KG1 (cell line): Measurements from ENCODE around the gene MFRP.
"Not testable (repeated sequence)": the region's sequence is repeated elsewhere in the genome, so short reads cannot be mapped to it uniquely, and the experiment has no call there.

ENCODE experiments used
- DNase-seq: peaks from one replicate; lab custom pipeline; 2025; lab: John Stamatoyannopoulos, UW

Gene MFRP

GRCh38 chr11:119346605-119347004 lies at the start of gene MFRP:
Gene MFRP (minus strand): TSS chr11:119346705. CDS start chr11:119346513, 192 bp downstream.
- no peak for DNase-seq

DNA sequence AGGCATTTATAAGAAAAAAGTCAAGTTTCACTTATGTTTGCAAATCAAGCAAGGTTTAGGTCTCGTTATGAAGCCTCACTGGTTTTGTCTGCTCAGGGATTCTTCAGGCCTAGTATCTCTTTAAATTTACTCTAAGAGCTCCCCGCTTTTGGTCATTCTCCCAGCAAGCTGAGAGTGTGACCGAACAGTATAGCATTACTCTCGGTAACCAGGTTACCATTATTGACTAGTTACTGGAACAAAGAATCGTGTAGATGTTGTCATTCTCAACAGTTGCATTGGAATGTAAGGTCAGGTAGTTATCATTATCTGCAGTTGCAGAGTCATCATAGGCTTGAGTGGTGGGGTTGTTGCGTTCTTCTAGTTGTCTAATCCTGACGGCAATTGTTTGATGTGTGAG lies 44.8 kb upstream of the MFRP start:
- DNase-seq: no peak

DNA sequence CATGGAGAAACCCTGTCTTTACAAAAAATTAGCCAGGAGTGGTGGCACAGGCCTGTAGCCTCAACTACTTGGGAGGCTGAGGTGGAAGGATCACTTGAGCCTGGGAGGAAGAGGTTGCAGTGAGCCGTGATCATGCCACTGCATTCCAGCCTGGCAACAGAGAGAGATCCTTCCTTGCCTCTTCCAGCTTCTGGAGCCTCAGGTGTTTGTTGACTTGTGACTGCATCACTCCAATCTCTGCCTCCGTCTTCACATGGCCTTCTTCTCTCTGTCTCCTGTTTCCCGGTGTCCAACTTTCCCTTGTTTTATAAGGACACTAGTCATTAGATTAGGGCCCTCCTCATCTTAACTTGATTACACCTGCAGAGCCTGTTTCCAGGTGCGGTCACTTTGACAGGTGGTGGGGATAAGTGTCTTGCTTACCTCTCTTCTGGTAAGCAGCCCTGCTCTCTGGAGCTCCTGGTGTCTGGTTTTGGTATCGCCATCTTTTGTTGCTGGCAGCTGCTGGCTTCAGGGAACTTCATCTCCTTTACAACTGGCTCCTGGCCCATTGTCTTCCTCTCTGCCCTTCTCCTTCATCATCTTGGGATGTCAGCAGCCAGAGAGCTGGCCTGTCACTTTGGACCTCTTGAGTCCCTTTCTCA lies 43.2 kb upstream of the MFRP start:
- DNase-seq: no peak

- no peak for DNase-seq
These were observed 41.6 kb upstream of the MFRP start for GRCh38 chr11:119388103-119388502.

DNA sequence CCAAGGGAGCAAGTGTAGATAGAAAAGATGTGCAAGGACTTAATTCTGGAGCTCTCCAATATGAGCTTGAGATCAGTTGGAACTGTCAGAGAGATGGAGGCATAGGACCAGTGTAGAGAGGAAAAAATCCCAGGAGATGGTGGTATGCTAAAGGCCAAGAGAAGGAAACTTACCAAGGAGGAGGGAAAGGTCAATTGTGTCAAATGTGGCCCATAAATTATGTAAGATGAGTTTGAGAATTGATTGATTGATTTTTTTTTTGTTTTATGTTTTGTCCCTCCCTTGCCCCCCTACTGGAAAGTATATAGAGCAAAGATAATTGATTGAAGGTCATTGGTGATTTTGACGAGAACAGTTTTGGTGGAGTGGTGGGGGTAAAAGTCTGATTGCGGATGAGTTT lies 37.8 kb upstream of the MFRP start:
- no peak for DNase-seq

DNA sequence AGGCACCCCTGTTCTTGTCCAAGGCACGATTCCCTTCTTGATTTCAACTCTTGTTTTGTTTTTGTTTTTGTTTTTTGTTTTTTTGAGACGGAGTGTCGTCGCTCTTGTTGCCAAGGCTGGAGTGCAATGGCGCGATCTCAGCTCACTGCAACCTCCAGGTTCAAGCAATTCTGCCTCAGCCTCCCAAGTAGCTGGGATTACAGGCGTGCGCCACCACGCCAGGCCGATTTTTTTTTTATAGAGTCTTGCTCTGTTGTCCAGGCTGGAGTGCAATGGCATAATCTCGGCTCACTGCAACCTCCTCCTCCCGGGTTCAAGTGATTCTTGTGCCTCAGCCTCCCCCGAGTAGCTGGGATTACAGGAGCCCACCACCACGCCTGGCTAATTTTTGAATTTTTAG lies 36.0 kb upstream of the MFRP start:
- not testable (repeated sequence) for DNase-seq

- no peak for DNase-seq
These were observed 35.6 kb upstream of the MFRP start for GRCh38 chr11:119382101-119382500.

DNA sequence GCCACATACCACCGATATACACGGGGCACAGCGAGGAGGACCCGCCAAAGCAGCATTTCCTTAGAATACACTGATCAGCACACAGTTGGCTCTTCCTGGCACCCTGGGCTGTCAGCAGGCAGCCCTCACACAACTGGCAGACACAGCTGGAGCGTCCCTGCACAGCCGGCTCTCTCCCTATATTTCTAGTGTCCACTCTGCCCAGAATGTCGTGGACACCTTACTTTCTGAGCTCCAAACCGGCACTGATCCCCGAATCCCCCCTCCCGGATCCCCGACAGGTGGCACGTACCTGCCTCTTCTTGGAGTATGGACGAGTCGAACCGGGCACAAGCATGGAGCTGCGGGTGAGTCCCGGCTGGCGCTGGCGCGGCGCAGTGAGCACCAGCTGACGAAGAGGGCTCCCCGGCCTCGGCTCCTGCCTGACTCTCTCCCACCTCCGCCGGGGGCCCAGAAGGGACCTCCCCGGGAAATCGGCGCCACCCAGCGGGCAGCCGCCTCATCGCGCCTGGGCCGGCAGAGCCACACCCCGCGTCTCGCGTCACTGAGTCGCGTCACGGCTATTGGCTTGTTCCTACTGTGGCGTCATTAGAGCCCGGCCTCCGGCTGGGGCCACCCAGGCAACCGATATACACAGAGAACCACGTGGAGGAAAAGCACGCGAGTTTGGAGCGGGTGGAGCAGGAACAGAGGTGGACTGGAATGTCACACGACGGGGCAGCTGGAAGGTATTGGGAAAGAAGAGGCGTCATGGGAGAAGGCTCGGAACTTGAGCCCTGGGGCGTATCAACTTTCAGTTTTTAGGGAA lies 34.9 kb upstream of the MFRP start, which contains the start of gene USP2:
Gene USP2, minus strand, starts transcription at position 510 of the 808 bp plus-strand sequence. CDS start 8,210 bp downstream, outside the sequence.
- peak; percentile 97 for DNase-seq

DNA sequence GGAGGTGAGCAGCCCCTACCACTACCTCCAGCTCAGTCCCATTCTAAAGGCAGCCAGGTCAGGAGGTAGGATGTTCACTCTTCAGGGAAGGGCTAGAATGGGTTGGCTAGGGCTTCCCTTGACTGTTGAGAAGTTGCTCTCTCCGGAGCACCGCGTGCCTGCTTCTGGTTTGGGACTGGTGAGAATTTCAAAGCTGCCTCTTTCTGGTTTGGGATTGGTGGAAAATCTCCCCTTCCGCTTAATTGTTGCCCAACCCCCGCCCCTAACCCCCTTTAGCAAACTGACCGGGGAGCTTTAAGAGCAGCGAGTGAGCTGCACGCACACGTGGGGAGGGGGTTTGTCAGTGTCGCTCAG lies 34.3 kb upstream of the MFRP start:
- no peak for DNase-seq

- no peak for DNase-seq
These were observed 33.8 kb upstream of the MFRP start for GRCh38 chr11:119380160-119380826.

DNA sequence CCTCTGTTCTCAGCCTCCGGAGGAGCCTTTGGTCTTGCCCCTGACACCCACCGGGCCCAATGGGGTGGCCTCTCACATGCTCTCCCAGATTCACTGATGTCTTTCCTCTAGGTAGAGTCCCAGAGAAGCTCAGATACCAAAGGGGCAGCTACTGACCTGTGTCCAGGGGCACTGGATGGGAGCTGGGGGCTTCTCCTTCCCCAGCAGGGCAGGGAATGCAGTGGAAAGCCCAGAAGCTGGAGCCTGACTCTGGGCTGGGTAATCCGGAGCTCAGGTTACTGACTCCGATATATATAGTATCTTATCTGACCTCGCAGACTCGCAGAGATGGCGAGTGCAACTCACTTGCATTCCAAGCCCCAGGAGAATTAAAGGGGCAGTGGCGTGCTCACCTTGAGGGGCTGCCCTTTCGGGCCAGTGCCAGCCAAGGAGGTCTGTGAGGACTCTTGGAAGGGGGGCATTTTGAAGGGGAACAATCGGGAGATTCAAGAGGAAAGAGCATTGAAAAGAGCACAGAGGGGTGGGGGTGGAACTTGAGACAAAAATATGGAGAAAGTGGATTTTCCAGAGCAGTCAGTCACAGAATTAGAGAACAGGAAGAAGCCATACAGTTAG lies 32.5 kb upstream of the MFRP start:
- DNase-seq: no peak

- DNase-seq: no peak
These were observed 31.6 kb upstream of the MFRP start for GRCh38 chr11:119377961-119378667.

- no peak for DNase-seq
These were observed 30.8 kb upstream of the MFRP start for GRCh38 chr11:119377112-119377901.

- DNase-seq: no peak
These were observed 29.8 kb upstream of the MFRP start for GRCh38 chr11:119376197-119376847.

DNA sequence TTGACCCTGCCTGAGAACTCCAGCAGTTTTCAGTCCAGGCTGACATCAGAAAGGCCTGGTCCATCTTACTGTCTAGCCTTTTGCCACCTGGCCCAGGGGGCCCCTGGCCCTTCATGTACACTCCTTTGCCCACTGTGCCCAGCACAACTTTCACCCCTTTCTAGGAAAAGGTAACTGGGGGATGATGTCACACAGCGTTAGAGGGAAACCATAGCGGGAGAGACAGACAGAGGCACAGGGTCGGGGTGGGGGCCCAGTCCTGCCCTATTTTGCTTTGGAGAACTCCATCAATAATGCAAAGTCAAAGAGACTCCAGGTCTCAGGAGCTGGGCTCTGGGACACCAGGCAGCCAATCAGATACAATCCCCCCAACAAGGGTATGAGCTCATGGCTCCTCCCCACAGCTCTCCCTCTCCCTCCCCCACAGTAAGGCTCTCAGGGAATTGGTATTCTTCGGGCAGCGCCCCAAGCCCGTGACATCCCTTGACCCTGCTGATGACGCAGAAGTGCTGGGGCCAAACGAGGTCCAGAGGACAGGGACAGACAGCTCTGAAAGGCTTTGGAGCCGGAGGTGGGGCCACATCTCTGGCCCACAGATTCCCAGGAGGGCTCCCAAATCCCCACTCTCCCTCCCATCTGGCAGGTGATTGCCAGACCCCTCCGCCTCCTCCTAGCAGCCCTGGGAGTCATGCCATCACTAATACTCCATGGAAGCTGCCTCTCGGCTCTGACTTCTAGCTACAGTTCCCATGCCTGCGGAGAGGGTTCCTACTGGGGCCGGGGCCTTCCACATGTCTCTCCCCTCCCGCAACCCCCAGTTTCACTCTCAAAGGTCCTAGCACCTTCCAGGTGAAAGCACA lies 29.1 kb upstream of the MFRP start:
- DNase-seq: no peak

- no peak for DNase-seq
These were observed 28.3 kb upstream of the MFRP start for GRCh38 chr11:119374632-119375336.

DNA sequence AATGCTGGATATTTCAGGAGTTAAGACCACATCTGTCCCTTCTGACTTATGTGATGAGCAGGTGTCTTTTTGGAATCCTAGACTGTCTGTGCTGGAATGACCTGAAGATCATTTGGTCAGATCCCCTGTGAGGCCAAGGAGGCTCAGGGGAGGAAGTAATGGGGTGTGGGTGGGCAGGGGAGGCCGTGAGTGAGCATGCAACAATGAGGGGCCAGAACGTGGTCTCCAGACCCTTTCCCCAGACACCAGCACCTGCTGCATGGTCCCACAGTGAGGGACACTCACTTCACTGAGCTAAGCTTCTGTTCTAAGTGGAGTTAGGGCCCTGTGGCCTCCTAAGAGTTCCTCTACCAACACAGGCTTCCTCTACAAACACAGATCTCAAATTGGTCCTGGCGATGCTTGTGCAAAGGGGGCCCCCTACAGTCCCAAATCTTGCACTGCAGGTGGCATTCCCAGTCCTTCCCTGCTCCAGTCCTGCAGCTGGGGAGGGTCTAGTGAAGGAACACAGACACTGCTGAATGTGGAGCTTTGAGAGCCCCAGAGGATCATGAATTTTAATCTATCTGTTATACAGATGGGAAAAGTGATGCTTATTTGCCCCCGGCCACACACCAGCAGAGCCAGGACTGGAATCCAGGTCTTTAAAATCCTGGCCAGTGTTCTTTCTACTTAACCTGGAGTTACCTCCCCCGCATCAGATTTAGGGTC lies 27.6 kb upstream of the MFRP start:
- DNase-seq: no peak
